GM12878 (cell line): Measurements from ENCODE around the gene DRD2.

Experiments
- BMI1 ChIP-seq: fragments of 450-650 bp; IDR thresholded peaks from 2 replicates; pipeline ENCODE4 v1.6.1; 2016; ENCODE audit warnings: mild to moderate bottlenecking, moderate library complexity, borderline replicate concordance
- CTCF ChIP-seq, 3 experiments: IDR thresholded peaks in 2 of 3; conservative IDR thresholded peaks in 1 of 3; 2 replicates each; pipeline ENCODE4 v1.5.1; 2011; ENCODE audit warnings: low read depth in 3 of 3, low read length in 3 of 3, mild to moderate bottlenecking in 3 of 3, control low read depth in 2 of 3, moderate library complexity in 2 of 3, inconsistent platforms in 1 of 3, mixed read lengths in 1 of 3; ENCODE audit not compliant: control insufficient read depth in 2 of 3, insufficient read depth in 1 of 3; ENCODE audit errors: extremely low read depth in 1 of 3
- EGR1 ChIP-seq, 2 experiments: IDR thresholded peaks; 1 replicate in 1 of 2; 2 replicates in 1 of 2; pipeline ENCODE4 v1.6.1; 2011 to 2012; ENCODE audit warnings: low read depth in 2 of 2, low read length in 2 of 2, borderline replicate concordance in 1 of 2, mild to moderate bottlenecking in 1 of 2, moderate library complexity in 1 of 2
- EZH2 ChIP-seq: IDR thresholded peaks from 2 replicates; pipeline ENCODE4 v1.6.1; 2012; ENCODE audit warnings: low read depth, mild to moderate bottlenecking, control low read depth, inconsistent platforms, low read length, borderline replicate concordance; ENCODE audit not compliant: control insufficient read depth
- REST ChIP-seq: IDR thresholded peaks from 2 replicates; pipeline ENCODE4 v1.6.1; 2012; ENCODE audit warnings: mild to moderate bottlenecking, low read depth, low read length

GRCh38 chr11:113505541-113506375 lies 30.6 kb upstream of the DRD2 start:
- no peak for TF ChIP-seq CTCF (IDR thresholded peaks at IDR 0.05 in 2 of 3, conservative IDR thresholded peaks at IDR 0.05 in 1 of 3; ENCODE audit: control insufficient read depth in 2 of 3, extremely low read depth in 1 of 3, insufficient read depth in 1 of 3, low read depth in 3 of 3, low read length in 3 of 3)
- TF ChIP-seq REST = no peak
- no peak for TF ChIP-seq EZH2
- TF ChIP-seq EGR1 (IDR thresholded peaks at IDR 0.05; ENCODE audit: borderline replicate concordance in 1 of 2, low read depth in 2 of 2, low read length in 2 of 2) = no peak
- no peak for TF ChIP-seq BMI1
